ENCODE measurements around the gene NSF.
A peak's percentile ranks its signal among the peaks of the same experiment; 100 is the strongest.
"Not testable (repeated sequence)": the region's sequence is repeated elsewhere in the genome, so short reads cannot be mapped to it uniquely, and the experiment has no call there.

Gene NSF

DNA sequence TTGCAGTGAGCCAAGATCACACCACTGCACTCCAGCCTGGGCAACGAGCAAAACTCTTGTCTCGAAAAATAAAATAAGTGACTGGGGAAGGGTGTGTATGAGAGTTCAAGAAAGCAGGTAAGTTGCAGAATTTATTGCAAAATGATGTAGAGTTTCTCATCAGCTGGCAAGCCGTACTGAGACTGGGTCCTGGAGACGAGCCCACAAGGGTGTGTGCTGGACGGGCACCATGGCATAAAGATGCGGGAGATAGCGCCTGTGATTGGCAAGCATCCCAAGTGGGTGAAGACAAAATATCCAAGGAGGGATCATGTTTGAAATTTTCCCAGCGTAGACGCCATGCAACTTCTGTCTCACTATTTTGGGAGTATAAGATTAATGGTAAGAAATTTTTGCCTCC, 168.7 kb downstream of the NSF start:
- no peak for DNase-seq

DNA sequence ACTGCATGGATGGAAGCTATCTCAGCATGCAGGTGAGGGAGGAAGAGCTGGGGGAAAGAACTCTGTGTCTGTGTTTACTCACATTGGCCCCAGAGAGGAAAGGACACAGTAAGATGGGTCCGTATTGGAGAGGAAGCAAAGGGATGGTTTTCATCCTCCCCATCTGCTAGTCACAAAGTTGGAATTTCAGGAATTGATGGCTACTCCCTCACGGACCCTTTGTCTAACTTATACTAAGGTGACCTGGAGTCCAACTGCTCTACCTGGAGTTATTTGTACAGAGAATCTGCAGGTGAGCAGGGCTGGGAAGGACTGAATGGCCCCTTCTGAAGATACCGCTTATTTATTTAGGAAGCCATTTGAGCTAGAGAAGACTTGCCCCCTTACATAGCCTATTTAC, 172.9 kb downstream of the NSF start:
- DNase-seq = no peak

GRCh38 chr17:46764000-46764708, 173.7 kb downstream of the NSF start:
- DNase-seq = no peak

DNA sequence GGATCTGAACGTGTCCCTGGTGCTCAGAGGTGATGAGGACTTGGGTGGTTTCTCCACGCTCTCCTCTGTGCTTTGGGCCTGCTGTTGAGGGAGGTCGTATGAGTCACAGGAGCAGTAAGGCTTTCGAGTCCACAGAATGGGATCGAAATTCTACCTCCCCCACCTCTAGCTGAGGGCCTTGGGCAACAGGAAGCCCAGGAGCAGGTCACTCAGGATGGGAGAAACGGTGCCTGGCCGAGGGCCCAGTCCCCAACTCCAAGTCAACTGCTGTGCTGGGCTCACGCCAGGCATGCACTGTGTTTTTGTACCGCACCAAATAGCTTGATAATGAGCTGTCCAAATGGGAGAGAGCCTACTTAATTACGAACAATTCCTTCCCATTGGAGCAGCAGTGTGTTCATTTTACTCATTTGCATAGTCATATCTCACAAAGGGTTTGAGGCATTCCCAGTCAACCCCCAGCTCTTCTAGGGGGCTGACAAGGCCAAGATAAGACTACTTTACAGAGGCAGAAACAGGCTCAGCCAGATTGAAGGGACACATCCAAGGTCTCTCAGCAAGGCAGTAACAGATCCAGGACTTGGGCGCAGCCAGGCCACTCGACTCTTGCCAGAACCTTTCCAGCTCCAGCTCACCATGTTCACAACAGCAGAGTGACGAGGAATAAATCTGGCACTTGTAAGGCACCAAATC, 174.4 kb downstream of the NSF start:
- DNase-seq = no peak

GRCh38 chr17:46765453-46765852, 175.0 kb downstream of the NSF start:
- no peak for DNase-seq

DNA sequence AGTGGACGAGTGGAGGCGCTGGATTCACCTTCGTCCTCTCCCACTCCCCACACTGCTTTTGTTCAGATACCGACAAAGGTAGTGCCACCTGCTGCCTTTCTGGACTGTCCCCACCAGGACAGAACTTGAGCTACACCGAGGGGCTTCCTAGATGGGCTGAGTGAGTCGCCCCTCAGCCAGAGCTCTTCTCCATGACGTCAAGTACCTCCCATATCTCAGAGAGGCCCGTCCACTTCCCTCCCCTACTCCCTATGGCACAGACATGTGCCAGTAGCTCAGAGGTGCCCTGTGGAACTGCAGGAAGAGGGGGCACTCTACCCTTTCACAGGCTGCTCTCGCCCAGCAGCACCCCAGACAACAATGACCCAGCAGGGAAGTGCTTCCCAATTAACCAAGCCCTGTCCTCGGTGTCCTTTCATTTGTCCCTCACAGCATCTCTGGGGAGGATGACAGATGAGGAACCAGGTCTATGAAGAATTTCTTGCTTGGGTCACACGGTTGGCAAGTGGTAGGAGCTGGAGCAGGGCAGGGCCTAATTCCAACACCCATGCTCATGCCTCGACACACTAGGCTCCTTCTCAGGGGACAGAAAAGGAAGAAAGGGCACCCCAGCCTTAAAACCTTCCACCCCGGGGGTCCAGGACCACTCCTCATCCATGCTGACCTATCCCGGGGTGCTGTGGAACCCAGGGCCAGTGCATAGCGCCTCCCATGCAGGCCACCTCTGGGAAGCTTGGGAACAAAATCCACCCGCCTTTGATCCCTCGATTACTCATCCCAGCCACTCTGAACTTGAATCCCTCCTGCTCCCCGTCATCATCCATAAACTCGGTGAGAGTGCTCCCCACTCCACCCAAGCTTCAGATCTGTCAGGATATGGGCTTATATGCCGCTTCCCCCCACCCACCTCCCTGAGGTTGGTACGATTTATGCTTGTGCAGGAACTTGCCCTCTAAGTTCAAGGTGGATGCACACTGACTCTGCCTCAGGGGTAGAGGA, 176.3 kb downstream of the NSF start:
- no peak for DNase-seq

DNA sequence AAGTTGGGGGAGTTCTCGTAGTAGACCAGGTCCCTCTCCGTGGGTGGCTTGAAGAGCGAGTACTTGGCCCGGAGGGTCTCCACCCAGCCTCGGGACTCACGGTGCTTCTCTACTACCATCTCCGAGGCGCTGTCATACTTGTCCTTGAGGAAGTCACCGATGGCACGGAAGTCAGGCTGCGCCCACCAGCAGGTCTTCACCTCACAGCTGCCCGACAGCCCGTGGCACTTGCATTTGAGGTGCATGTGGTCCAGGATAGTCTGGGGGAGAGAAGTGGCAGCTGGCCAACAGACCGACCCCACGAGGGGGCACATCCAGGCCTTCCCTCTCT, 178.0 kb downstream of the NSF start:
- no peak for DNase-seq

DNA sequence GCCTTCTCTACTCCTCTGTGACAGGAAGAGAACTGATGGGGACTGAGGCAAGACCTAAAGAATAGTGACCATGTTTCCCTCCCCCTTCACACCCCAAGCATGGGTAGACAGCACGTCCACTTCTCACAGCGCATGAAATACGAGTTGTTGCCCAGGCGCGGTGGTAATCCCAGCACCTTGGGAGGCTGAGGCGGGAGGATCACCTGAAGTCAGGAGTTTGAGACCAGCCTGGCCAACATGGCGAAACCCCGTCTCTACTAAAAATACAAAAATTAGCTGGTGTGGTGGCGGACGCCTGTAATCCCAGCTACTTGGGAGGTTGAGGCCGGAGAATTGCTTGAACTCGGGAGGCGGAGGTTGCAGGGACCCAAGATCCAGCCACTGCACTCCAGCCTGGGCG, 178.4 kb downstream of the NSF start:
- not testable (repeated sequence) for DNase-seq

DNA sequence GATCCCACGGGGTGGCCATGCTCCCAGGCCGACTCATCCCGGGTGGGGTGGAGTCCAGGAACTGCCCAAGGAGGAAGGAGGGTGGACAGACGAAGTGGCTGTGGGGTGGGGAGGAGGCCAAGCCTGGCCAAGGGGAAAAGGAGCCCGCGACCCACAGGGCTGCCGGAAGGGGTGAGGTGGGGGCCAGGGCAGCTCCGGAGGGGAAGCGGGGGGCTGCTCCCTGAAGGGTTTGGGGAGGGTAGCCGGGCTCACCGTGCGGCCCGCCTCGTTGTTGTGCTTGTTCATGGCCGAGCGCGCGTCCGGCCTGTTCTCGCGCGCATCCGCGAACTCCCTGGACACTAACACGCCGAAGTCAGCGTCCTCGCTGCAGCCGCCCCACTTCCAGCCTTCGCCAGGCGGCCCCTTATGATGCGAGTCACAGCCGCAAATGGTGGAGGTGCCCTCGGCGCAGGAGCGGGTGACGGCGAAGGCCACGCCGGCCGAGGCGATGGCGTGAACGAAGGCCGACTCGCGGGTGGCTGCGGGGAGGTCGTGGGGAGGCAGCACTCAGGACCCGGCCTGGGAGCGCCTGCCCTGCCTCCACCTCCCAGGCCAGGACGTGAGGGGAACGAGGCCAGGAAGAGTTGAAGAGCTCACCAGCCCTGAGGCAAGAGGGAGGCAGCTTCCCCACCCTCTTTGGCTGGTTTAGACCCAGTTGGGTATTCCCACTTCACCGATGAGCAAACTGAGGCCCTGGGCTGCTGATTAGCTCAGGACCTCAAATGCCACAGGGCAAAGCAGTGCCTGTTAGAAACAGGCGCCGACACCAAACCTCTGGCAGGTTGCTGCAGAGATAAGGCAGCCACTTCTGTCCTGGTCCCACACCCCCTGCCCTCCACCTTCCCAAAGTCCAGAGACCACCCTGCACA, 179.3 kb downstream of the NSF start:
- no peak for DNase-seq

DNA sequence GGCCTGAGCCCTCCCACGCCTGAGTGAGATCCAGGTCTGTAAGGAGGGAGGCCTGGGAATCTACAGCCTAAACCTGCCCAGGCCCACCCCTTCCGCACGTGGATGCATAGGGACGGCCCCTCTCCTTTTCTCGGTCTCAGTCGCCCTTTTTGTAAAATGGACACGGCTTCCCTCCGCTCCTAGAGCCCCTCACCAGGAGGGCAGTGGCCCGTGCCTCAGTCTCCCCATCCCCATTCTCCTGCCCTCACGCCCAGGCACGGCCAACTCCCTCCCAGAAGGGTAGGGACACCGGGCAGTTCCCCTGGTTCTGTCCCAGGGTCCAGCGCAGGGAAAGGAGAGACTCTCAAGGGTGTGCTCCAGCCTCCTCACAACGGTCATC, 180.0 kb downstream of the NSF start:
- no peak for DNase-seq

DNA sequence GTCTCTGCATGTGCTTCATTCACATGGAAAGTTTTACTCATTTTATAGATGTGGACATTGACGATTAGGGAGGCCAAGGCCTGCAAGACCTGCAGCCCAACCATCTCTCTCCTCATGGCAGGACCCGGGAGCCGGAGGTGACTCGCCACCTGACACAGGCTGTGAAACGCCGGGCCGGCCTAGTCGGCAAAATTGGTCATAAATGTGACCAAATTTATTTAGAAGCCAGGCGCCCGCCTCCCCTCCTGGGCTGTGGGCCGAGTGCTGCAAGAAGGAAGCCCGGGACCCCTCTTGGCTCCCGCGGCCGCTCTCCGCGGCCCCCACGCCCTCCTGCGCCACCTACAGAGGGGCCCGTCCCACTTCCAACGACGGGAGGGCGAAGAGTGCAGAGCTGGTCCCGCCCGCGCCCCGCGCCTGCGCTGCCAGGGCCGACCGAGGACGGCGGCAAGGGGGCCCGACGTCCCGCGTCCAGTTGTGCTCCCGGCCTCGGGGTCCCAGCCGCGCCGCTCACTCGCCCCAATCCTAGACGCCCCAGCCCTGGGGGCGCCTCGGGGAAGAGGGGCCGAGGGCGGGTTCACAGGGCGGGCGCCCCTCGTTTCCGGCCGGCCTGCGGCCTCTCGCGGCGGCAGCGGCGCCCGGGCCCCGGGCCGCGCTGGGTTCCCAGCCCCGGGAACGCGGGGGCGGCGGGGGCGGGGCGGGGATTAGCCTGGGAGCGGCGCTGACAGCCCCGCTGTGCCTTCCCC, 180.5 kb downstream of the NSF start:
- DNase-seq = peak; percentile 20

GRCh38 chr17:46771561-46772474, 181.3 kb downstream of the NSF start:
- peak; percentile 23 for DNase-seq

GRCh38 chr17:46772475-46773220, 182.2 kb downstream of the NSF start:
- DNase-seq = no peak

DNA sequence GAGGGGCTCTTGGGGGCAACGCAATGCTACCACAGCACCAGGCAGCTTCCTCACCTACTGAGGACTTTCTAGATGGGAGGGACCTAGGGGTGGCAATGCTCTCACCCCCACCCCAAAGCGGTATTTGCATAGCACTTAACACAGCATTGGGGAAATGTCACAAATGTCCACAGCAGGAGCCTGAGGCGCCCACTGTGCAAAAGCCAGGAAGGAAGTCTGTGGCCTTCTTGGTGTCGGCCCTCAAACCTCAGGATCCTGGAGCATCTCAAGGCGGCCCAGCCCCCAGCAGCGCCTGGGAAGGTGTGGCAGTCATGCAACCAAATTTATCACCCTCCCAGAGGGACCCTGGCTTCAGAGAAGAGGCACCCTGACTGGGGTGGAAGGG, 182.7 kb downstream of the NSF start:
- no peak for DNase-seq

DNA sequence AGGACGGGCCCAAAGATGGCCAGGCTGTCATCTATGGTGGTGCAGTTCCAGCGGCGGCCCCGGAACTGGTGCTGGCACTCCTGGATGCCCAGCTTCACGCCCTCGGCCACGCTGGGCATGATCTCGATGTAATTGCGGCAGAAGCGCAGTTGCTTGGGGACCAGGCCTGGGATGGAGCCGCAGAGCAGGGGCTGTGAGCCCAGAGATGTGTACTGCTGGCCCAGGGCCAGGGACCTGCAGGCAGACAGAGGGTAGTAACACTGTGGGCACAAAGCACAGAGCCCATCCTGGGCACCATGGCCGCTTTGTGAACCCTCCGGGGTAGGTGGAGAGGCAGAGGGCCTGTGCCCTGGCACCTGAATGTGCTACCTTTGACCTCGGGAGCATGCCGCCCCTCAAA, 183.2 kb downstream of the NSF start:
- no peak for DNase-seq

GRCh38 chr17:46774108-46774737, 183.8 kb downstream of the NSF start:
- DNase-seq = no peak

GRCh38 chr17:46776298-46777005, 186.0 kb downstream of the NSF start:
- no peak for DNase-seq

Data from NCI-H2171 (cell line).